ENCODE data around the gene SIL1.

Gene SIL1

DNA sequence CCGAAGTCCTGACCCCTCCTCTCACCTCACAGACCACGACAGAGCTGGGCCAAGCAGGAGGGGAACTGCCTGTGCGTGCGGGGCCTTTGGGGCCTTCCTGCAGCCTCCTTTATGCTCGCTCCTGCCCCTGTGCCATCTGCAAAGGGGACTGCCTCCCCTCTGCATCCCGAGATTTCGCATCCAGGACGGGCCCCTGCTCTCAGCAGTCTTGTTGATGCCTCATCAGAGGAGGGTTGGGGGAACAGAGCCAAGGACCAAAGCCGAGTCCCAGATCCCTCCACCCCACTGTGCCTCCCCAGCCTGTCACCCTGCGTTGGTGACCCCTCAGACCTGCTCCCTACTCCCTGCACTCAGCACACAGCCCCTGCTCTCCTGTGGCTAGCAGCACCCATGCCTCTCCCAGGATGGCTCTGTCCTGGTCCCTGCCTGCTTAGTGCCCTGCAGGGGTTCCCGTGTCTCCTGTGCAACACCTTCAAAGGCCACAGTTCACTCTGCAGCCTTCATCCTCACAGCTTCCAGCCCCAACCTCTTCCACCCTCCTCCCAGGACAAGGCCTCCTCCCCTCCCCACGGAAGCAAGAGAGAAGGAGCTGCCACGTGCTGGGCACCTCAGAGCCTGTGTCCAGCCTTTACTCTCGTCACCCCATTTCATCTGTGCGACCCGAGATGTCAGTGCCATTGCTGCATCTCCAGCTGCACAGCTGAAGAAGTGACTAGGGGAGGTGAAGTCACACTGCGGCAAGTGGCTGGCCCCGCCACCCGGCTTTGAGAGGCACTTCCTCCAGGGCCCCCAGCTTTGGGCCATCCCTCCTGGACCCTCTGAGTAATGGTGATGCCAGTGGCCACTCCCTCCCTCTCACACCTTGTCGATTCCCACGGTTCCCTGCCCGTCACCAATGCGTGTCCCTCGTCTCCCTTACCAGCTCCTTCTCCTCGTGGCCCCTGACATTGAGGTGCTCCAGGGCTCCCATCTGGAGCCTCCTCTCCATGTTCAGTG, 260.5 kb downstream of the SIL1 start:
- Histone ChIP-seq H3K4me3 (ENCODE audit: low read length) (no peak overlapping the region), H3K9me3 (ENCODE audit: low read length) (no peaks in the 10 kb centered on the region), H3K36me3 (ENCODE audit: insufficient read depth, low read length) (peaks cover 37% of the 10 kb centered on the region), H3K4me1 (ENCODE audit: insufficient read depth, low read length) (no peaks in the 10 kb centered on the region), H2AFZ (ENCODE audit: low read depth, low read length) (no peak overlapping the region), H3K27me3 (ENCODE audit: insufficient read depth, low read length) (no peaks in the 10 kb centered on the region)

DNA sequence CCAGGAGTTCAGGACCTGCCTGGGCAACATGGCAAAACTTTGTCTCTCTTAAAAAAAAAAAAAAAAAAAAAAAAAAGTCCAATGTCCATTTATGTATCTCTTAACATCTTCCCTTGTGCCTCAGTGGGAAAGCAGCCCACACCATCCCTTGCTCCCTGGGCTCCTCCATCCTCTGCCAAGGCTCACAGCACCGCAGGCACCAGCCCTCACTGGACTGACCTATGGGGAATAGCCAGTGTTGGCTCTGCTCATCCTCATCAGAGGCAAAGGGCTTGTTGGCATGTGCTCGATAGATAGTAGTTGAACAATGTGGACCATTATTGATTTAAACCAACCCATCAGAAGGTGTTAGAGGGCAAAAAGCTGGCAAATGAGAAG, 261.2 kb downstream of the SIL1 start:
- Histone ChIP-seq H2AFZ (ENCODE audit: low read depth, low read length) (no peak overlapping the region), H3K36me3 (ENCODE audit: insufficient read depth, low read length) (peaks cover 45% of the 10 kb centered on the region), H3K4me1 (ENCODE audit: insufficient read depth, low read length) (no peaks in the 10 kb centered on the region), H3K9me3 (ENCODE audit: low read length) (no peaks in the 10 kb centered on the region), H3K4me3 (ENCODE audit: low read length) (no peak overlapping the region), H3K27me3 (ENCODE audit: insufficient read depth, low read length) (no peaks in the 10 kb centered on the region)

DNA sequence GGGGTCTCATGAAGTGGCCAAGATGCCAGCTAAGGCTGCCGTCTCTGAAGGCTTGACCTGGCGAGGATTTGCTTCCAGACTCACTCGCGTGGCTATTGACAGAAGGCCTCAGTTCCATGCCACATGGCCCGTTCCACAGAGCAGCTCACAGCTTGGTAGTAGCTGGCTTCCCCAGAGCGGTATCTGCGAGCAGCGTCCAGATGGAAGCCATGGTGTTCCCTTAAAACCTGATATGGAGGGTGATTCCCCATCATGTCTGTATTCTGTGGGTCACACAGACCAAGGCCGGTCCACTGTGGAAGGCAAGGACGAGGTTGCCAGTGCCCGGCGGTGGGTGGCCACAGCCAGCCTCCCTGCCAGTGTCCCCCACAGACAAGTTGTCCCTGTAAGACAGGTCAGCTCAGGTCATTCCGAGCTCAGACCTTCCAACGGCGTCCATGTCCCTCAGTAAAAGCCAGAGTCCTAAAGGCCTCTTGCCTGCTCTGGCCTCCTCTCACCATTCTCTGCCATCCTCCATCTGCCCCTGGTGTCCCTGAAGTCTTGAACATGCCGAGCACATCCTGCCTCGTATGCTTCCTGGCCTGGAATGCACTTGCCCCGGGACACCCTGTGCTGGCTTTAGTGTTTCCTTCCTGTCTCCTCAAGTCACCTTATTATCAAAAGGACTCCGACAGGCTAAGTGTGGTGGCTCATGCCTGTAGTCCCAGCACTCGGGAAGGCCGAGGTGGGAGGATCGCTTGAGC, 261.8 kb downstream of the SIL1 start:
- Histone ChIP-seq H2AFZ (ENCODE audit: low read depth, low read length) (no peak overlapping the region), H3K4me3 (ENCODE audit: low read length) (no peak overlapping the region), H3K4me1 (ENCODE audit: insufficient read depth, low read length) (no peaks in the 10 kb centered on the region), H3K36me3 (ENCODE audit: insufficient read depth, low read length) (peaks cover 50% of the 10 kb centered on the region), H3K9me3 (ENCODE audit: low read length) (no peaks in the 10 kb centered on the region), H3K27me3 (ENCODE audit: insufficient read depth, low read length) (no peaks in the 10 kb centered on the region)

DNA sequence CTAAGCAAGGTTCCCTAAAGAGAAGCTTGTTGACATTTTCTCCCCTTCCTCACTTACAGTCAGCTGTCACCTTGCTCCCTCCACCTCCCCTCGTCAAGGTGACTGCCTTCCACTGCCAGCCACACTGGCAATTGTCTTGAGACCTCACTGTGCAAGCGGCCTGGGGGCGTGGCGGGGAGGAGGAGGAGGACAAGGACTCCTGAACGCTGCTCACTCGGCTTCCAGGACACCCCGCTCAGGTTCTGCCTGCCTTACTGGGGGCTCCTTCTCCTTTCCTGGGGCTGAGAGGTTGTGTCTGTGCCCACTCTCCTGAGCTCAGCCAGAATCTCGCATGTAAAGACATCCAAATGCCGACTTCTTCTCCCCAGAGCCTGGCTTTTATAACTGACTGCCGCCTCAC, 262.7 kb downstream of the SIL1 start:
- Histone ChIP-seq H3K36me3 (ENCODE audit: insufficient read depth, low read length) (peaks cover 59% of the 10 kb centered on the region), H2AFZ (ENCODE audit: low read depth, low read length) (no peak overlapping the region), H3K4me3 (ENCODE audit: low read length) (no peak overlapping the region), H3K9me3 (ENCODE audit: low read length) (no peaks in the 10 kb centered on the region), H3K4me1 (ENCODE audit: insufficient read depth, low read length) (no peaks in the 10 kb centered on the region), H3K27me3 (ENCODE audit: insufficient read depth, low read length) (no peaks in the 10 kb centered on the region)

DNA sequence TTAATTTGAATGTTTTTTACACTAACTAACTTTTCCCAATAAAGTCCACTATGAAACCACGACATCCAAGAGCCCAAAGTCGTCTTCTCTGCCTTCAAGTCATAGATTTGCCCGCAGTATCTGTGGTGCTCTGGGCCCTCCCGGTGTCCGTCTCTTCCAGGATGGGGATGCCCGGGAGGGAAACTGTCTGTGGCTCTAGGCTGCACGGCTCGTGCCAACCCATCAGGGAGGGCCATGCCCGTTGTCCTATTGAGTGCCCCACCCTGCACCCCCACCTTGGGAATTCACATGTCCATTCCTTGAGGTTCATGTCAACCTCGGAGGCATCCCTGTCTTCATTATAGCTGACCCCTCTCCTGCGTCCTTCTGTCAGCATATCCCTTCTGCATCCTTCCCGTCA, 263.2 kb downstream of the SIL1 start:
- Histone ChIP-seq H2AFZ (ENCODE audit: low read depth, low read length) (no peak overlapping the region), H3K9me3 (ENCODE audit: low read length) (no peaks in the 10 kb centered on the region), H3K27me3 (ENCODE audit: insufficient read depth, low read length) (no peaks in the 10 kb centered on the region), H3K4me1 (ENCODE audit: insufficient read depth, low read length) (no peaks in the 10 kb centered on the region), H3K36me3 (ENCODE audit: insufficient read depth, low read length) (peaks cover 64% of the 10 kb centered on the region), H3K4me3 (ENCODE audit: low read length) (no peak overlapping the region)

DNA sequence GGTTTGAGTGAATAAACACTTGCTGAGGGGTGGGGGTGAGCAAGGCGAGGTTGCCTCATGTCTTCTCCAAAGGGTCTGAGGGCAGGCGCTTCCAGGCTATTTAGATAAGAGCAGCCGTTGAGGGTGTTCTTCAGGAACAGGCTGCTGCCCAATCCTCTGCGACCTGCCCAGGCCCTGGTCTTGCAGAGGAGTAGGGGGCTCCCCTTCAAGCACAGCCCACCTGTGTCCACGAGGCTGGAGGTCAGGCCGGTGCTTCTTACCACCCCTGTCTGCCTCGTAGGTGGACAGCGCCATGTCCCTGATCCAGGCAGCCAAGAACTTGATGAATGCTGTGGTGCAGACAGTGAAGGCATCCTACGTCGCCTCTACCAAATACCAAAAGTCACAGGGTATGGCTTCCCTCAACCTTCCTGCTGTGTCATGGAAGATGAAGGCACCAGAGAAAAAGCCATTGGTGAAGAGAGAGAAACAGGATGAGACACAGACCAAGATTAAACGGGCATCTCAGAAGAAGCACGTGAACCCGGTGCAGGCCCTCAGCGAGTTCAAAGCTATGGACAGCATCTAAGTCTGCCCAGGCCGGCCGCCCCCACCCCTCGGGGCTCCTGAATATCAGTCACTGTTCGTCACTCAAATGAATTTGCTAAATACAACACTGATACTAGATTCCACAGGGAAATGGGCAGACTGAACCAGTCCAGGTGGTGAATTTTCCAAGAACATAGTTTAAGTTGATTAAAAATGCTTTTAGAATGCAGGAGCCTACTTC, 264.5 kb downstream of the SIL1 start:
- Histone ChIP-seq H2AFZ (ENCODE audit: low read depth, low read length) (no peak overlapping the region), H3K27me3 (ENCODE audit: insufficient read depth, low read length) (no peaks in the 10 kb centered on the region), H3K4me1 (ENCODE audit: insufficient read depth, low read length) (no peaks in the 10 kb centered on the region), H3K4me3 (ENCODE audit: low read length) (no peak overlapping the region), H3K36me3 (ENCODE audit: insufficient read depth, low read length) (peaks cover 76% of the 10 kb centered on the region), H3K9me3 (ENCODE audit: low read length) (no peaks in the 10 kb centered on the region)

DNA sequence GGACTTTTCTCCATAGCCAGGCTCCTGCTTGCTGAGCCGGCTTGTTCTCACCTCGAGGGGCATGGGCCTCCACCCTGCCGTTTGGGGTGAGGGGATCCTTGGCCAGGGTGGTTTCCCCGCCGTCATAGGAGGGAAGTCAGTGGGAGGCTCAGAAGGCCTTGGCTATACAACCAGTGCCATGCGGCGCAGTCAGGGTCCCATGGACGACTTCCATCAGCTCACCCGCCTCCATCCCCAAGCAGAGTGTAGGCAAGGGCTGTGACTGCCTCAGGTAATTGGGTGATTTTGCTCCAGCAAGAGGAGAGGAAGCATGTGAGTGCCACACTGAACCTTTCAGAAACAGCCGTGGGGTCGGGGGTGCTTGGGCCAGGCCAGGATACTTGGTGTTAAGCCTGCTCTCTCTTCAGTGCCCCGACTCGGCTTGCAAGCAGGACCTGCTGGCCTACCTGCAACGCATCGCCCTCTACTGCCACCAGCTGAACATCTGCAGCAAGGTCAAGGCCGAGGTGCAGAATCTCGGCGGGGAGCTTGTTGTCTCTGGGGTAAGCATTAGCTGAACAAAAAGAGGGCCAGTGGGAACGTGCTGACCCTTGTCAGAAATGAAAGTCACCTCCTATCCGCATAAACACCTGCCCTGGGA, 265.9 kb downstream of the SIL1 start:
- Histone ChIP-seq H3K9me3 (ENCODE audit: low read length) (no peaks in the 10 kb centered on the region), H3K4me3 (ENCODE audit: low read length) (no peak overlapping the region), H3K4me1 (ENCODE audit: insufficient read depth, low read length) (no peaks in the 10 kb centered on the region), H2AFZ (ENCODE audit: low read depth, low read length) (no peak overlapping the region), H3K27me3 (ENCODE audit: insufficient read depth, low read length) (no peaks in the 10 kb centered on the region), H3K36me3 (ENCODE audit: insufficient read depth, low read length) (peaks cover 87% of the 10 kb centered on the region)

DNA sequence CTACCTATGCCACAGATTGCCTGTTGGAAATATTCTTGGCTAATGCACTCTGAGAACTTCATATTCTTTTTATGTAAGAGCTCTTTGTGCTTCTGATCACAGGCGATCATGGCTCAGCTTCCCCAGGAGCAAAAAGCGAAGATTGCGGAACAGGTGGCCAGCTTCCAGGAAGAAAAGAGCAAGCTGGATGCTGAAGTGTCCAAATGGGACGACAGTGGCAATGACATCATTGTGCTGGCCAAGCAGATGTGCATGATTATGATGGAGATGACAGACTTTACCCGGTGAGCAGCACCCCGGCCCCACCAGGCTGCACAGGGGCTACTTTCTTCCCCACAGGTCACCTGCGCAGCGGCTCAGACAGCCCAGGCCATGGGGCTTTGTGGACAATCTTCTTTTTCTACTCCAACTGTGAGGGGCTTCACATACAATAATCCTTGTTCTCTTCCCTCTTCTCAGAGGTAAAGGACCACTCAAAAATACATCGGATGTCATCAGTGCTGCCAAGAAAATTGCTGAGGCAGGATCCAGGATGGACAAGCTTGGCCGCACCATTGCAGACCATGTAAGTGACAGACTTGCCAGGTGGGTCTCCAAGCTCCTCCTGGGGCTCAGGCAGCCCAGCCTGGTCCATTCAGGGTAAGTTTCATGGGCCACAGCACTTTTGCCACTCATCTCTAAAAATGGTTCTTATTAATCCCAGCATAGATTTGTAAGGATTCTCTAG, 267.6 kb downstream of the SIL1 start:
- peaks cover 96% of the 10 kb centered on the region for H3K36me3 ChIP-seq (ENCODE audit: insufficient read depth, low read length)
- no peaks in the 10 kb centered on the region for H3K27me3 ChIP-seq (ENCODE audit: insufficient read depth, low read length)
- H3K4me3 ChIP-seq (ENCODE audit: low read length), result no peak overlapping the region
- no peaks in the 10 kb centered on the region for H3K4me1 ChIP-seq (ENCODE audit: insufficient read depth, low read length)
- no peak overlapping the region for H2AFZ ChIP-seq (ENCODE audit: low read depth, low read length)
- H3K9me3 ChIP-seq (ENCODE audit: low read length), result no peaks in the 10 kb centered on the region

DNA sequence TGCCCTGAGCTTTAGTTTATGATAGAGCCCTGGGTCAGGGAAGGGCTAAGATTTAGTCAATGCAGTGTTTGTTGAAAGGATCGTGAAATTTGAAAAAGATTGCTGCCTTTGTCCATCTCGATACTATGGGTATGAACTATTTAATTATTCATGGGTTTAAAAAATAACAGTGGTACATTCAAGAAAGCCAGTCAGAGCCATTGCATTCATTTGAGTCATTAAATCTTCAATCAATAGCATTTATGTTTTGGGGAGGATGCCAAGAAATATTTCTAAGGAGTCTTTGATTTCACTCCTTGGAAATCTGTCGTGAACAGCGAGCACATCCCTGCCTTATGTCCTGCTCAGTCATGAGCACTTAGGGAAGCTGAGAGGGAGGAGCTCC, 268.6 kb downstream of the SIL1 start:
- H3K4me1 ChIP-seq (ENCODE audit: insufficient read depth, low read length), result no peaks in the 10 kb centered on the region
- no peaks in the 10 kb centered on the region for H3K27me3 ChIP-seq (ENCODE audit: insufficient read depth, low read length)
- no peaks in the 10 kb centered on the region for H3K9me3 ChIP-seq (ENCODE audit: low read length)
- peaks cover 96% of the 10 kb centered on the region for H3K36me3 ChIP-seq (ENCODE audit: insufficient read depth, low read length)
- no peak overlapping the region for H2AFZ ChIP-seq (ENCODE audit: low read depth, low read length)
- H3K4me3 ChIP-seq (ENCODE audit: low read length), result no peak overlapping the region

DNA sequence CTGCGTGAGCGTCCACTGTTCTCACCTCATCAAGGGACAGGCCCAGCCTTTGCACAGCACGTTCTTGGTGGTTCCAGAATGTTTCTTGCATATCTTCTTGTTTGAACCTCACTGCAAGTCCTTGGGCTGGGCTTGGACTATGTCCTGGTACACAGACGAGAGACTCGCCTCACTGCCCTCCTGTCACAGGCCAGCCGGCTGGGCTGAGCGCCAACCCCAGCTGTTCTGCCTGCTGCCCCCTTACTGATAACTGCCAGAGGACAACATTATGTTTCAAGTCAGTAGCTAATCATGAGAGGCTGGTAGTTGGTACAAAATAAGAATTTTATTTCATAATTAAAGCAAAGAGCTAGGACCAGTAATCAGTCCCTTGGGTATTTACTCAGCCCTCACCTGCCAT, 270.2 kb downstream of the SIL1 start:
- Histone ChIP-seq H3K36me3 (ENCODE audit: insufficient read depth, low read length) (peaks cover 83% of the 10 kb centered on the region), H3K9me3 (ENCODE audit: low read length) (no peaks in the 10 kb centered on the region), H3K4me1 (ENCODE audit: insufficient read depth, low read length) (no peaks in the 10 kb centered on the region), H3K27me3 (ENCODE audit: insufficient read depth, low read length) (no peaks in the 10 kb centered on the region), H2AFZ (ENCODE audit: low read depth, low read length) (no peak overlapping the region), H3K4me3 (ENCODE audit: low read length) (no peak overlapping the region)

DNA sequence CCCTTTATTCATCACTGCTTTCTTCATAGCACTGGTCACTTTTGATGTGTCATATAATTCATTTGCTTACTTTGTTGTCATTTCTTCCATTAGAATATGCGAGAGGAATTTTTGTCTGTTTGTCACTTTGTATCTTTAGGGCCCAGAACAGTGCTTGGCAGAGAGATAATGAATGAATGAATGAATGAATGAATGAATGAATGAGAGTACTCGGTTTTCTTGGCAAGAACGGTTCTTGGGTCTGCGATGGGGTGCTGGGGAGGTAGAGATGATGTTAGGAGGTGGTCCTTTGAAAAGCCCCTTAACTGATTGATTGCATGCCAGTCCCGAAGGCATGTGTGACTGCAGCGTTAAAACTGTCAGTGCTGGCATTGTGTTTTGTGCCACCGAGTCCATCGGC, 270.6 kb downstream of the SIL1 start:
- Histone ChIP-seq H3K9me3 (ENCODE audit: low read length) (no peaks in the 10 kb centered on the region), H2AFZ (ENCODE audit: low read depth, low read length) (no peak overlapping the region), H3K4me3 (ENCODE audit: low read length) (no peak overlapping the region), H3K4me1 (ENCODE audit: insufficient read depth, low read length) (no peaks in the 10 kb centered on the region), H3K27me3 (ENCODE audit: insufficient read depth, low read length) (no peaks in the 10 kb centered on the region), H3K36me3 (ENCODE audit: insufficient read depth, low read length) (peaks cover 79% of the 10 kb centered on the region)

DNA sequence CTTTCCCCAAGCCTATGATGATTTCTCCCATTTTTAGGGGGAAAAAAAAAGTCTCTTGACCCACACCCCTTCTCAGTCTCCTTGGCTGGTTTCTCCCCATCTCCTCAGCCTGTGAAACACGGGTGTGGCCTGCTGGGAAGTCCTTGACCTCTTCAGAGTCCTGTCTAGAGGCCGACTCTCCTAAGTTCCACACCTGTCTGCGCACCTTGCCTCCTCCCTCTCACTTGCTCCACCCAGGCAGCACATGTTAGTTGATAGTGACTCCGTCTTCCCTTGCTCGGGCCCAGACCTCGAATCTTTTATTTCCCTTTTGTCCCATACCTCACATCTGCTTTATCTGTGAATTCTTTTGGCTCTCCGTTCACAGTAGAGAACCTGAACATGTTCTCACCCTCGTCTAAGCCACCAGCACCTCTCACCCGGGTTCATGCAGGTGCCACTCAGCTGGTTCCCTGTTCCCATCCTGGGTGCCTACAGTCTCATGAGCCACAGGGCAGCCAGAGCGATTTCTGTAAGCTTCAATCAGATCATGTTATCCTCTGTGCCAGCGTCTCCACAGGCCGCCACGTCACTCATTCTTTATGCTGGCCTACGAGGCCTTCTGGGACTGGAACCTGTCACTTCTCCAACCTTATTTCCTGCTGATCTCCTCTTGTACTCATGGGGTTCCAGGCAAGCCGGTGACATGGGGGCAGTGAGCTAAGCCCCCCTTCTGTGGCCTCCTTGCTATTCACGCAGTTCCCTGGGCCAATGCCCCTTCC, 271.3 kb downstream of the SIL1 start:
- Histone ChIP-seq H3K36me3 (ENCODE audit: insufficient read depth, low read length) (peaks cover 72% of the 10 kb centered on the region), H3K27me3 (ENCODE audit: insufficient read depth, low read length) (no peaks in the 10 kb centered on the region), H2AFZ (ENCODE audit: low read depth, low read length) (no peak overlapping the region)

More for the DNA sequence above, 271.3 kb downstream of the SIL1 start:
- Histone ChIP-seq H3K9me3 (ENCODE audit: low read length) (no peaks in the 10 kb centered on the region), H3K4me1 (ENCODE audit: insufficient read depth, low read length) (no peaks in the 10 kb centered on the region), H3K4me3 (ENCODE audit: low read length) (no peak overlapping the region)
